ENCODE results near the gene LACTBL1. TPM values are rescaled to one million over a fixed set of nuclear protein-coding genes. Genes with fewer than 3 reads are reported as not detected.

Gene LACTBL1, protein sequence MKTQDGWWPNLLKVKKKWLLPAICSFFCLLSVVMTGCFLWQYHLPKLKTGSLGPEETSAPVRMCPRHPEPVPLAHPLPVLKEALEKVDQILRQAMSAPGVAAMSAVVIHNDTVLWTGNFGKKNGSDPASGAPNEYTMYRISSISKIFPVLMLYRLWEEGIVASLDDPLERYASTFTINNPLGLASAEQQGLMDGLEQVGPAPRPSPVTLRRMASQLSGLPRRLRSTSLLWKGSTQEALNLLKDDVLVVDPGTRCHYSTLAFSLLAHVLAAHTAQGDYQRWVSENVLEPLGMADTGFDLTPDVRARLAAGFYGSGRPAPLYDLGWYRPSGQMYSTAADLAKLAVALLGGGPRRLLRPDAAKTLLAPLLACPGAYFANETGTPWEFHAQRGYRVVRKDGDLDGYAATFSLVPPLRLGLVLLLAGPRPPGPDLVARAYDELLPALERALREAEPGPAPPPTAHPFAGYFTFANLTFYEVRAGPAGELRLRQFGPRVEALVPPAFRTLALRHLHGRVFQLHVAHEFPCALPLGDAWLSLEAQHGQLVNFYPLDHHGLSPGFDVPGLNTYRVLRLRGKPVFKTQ
- not detected for polyA plus RNA-seq (2013, experiment 1 of 2)
- polyA plus RNA-seq (2013, experiment 2 of 2): not detected

DNA sequence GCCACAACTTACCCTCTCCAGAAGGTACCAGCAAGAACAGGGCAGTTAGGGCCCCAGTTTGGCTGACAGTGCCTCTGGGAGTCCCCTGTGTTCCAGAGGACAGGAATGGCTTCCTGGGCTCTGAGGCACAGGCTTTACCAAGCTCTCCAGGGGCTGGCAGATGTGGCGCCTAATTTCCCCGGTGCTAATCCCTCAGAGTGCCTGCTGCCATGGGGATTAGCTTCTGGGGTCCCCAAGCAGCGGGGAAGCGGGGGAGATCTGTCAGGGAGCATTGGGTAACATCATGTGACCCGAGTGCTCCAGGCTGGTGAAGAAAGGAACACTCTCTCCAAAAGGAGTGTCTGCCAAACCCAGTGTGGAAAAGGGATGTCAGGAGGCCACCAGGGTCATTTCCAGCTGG lies at the start of gene LACTBL1:
Gene LACTBL1 (minus strand): TSS at position 107 of the 400 bp plus-strand sequence. CDS start 550 bp downstream, outside the sequence.
- 93% methylated on average over 5 of the region's 5 CpGs for WGBS
- H3K36me3 ChIP-seq (ENCODE audit: control insufficient read depth in 1 of 2, insufficient read depth in 2 of 2, low read depth in 1 of 2, low read length in 2 of 2): no peaks in the 10 kb centered on the region
- no peak within 1 kb of the TSS for H3K18ac ChIP-seq (ENCODE audit: low read depth in 1 of 2, low read length in 2 of 2)

GRCh38 chr1:23021834-23022233 lies 49.2 kb upstream of the LACTBL1 start:
- Histone ChIP-seq H4K8ac (ENCODE audit: low read length) (no peak overlapping the region), H3K4me2 (ENCODE audit: low read length, poor library complexity, severe bottlenecking) (no peak overlapping the region), H3K27ac (ENCODE audit: low read length, poor library complexity, severe bottlenecking) (no peak overlapping the region), H3K79me1 (replicated peaks; ENCODE audit: low read length, poor library complexity, severe bottlenecking) (no peaks in the 10 kb centered on the region), H3K36me3 (ENCODE audit: control insufficient read depth in 1 of 2, insufficient read depth in 2 of 2, low read depth in 1 of 2, low read length in 2 of 2) (no peaks in the 10 kb centered on the region), H2BK5ac (ENCODE audit: low read depth, low read length, poor library complexity, severe bottlenecking) (no peak overlapping the region), H3K4me3 (ENCODE audit: insufficient read depth in 1 of 2, low read depth in 1 of 2, low read length in 2 of 2) (peak overlapping the region in 1 of 2 experiments; percentile 98), H3K4me1 (ENCODE audit: control insufficient read depth, insufficient read depth, low read depth, low read length) (peaks cover 5% of the 10 kb centered on the region), H2BK12ac (ENCODE audit: low read length in 2 of 2) (no peak overlapping the region), H3K4ac (ENCODE audit: low read depth in 1 of 2, low read length in 2 of 2) (no peak overlapping the region), H3K18ac (ENCODE audit: low read depth in 1 of 2, low read length in 2 of 2) (no peak overlapping the region), H3K23ac (ENCODE audit: low read length in 2 of 2) (no peak overlapping the region), H2AFZ (ENCODE audit: low read depth, low read length) (no peak overlapping the region), H3K9ac (ENCODE audit: low read length) (no peak overlapping the region), H2BK15ac (ENCODE audit: low read depth, poor library complexity, severe bottlenecking) (no peak overlapping the region), H3K14ac (ENCODE audit: low read length in 2 of 2) (no peak overlapping the region), H4K91ac (ENCODE audit: low read length) (no peak overlapping the region), H2AK5ac (ENCODE audit: low read length, severe bottlenecking) (no peak overlapping the region), H3K27me3 (ENCODE audit: control insufficient read depth in 1 of 2, insufficient read depth in 1 of 2, low read length in 2 of 2) (no peaks in the 10 kb centered on the region), H2BK120ac (ENCODE audit: low read depth, low read length) (no peak overlapping the region), H3K9me3 (ENCODE audit: control insufficient read depth, low read length) (no peaks in the 10 kb centered on the region)
- DNase-seq: no peak
- 100% methylated on average over 1 of the region's 2 CpGs for WGBS

More for the DNA sequence above, at the start of gene LACTBL1:
- no peak for DNase-seq
- Histone ChIP-seq H3K9ac (ENCODE audit: low read length) (no peak within 1 kb of the TSS), H2BK120ac (ENCODE audit: low read depth, low read length) (no peak within 1 kb of the TSS), H2AFZ (ENCODE audit: low read depth, low read length) (no peak within 1 kb of the TSS), H2AK5ac (ENCODE audit: low read length, severe bottlenecking) (no peak within 1 kb of the TSS), H3K9me3 (ENCODE audit: control insufficient read depth, low read length) (no peaks in the 10 kb centered on the region), H2BK15ac (ENCODE audit: low read depth, poor library complexity, severe bottlenecking) (no peak within 1 kb of the TSS), H3K79me1 (replicated peaks; ENCODE audit: low read length, poor library complexity, severe bottlenecking) (no peaks in the 10 kb centered on the region), H3K27me3 (ENCODE audit: control insufficient read depth in 1 of 2, insufficient read depth in 1 of 2, low read length in 2 of 2) (peaks cover 28 to 52% of the 10 kb centered on the region in 2 experiments), H2BK12ac (ENCODE audit: low read length in 2 of 2) (no peak within 1 kb of the TSS), H4K91ac (ENCODE audit: low read length) (no peak within 1 kb of the TSS), H3K27ac (ENCODE audit: low read length, poor library complexity, severe bottlenecking) (no peak within 1 kb of the TSS), H2BK5ac (ENCODE audit: low read depth, low read length, poor library complexity, severe bottlenecking) (no peak within 1 kb of the TSS), H3K4me2 (ENCODE audit: low read length, poor library complexity, severe bottlenecking) (no peak within 1 kb of the TSS), H3K4me1 (ENCODE audit: control insufficient read depth, insufficient read depth, low read depth, low read length) (peaks cover 4% of the 10 kb centered on the region), H3K4me3 (ENCODE audit: insufficient read depth in 1 of 2, low read depth in 1 of 2, low read length in 2 of 2) (no peak within 1 kb of the TSS), H4K8ac (ENCODE audit: low read length) (no peak within 1 kb of the TSS), H3K14ac (ENCODE audit: low read length in 2 of 2) (no peak within 1 kb of the TSS), H3K4ac (ENCODE audit: low read depth in 1 of 2, low read length in 2 of 2) (no peak within 1 kb of the TSS), H3K23ac (ENCODE audit: low read length in 2 of 2) (no peak within 1 kb of the TSS)

- Histone ChIP-seq H3K23ac (ENCODE audit: low read length in 2 of 2) (no peak overlapping the region), H2BK12ac (ENCODE audit: low read length in 2 of 2) (no peak overlapping the region), H3K9me3 (ENCODE audit: control insufficient read depth, low read length) (no peaks in the 10 kb centered on the region), H3K18ac (ENCODE audit: low read depth in 1 of 2, low read length in 2 of 2) (no peak overlapping the region), H4K8ac (ENCODE audit: low read length) (no peak overlapping the region), H2BK5ac (ENCODE audit: low read depth, low read length, poor library complexity, severe bottlenecking) (no peak overlapping the region), H3K27ac (ENCODE audit: low read length, poor library complexity, severe bottlenecking) (peak overlapping the region; percentile 25), H3K4me3 (ENCODE audit: insufficient read depth in 1 of 2, low read depth in 1 of 2, low read length in 2 of 2) (peak overlapping the region in 1 of 2 experiments; percentile 98), H3K4me1 (ENCODE audit: control insufficient read depth, insufficient read depth, low read depth, low read length) (peaks cover 2% of the 10 kb centered on the region), H2BK15ac (ENCODE audit: low read depth, poor library complexity, severe bottlenecking) (no peak overlapping the region), H3K4ac (ENCODE audit: low read depth in 1 of 2, low read length in 2 of 2) (no peak overlapping the region), H2BK120ac (ENCODE audit: low read depth, low read length) (no peak overlapping the region), H3K9ac (ENCODE audit: low read length) (peak overlapping the region; percentile 89), H3K27me3 (ENCODE audit: control insufficient read depth in 1 of 2, insufficient read depth in 1 of 2, low read length in 2 of 2) (no peaks in the 10 kb centered on the region), H3K14ac (ENCODE audit: low read length in 2 of 2) (no peak overlapping the region), H2AK5ac (ENCODE audit: low read length, severe bottlenecking) (no peak overlapping the region), H3K4me2 (ENCODE audit: low read length, poor library complexity, severe bottlenecking) (peak overlapping the region; percentile 91), H3K79me1 (replicated peaks; ENCODE audit: low read length, poor library complexity, severe bottlenecking) (no peaks in the 10 kb centered on the region), H3K36me3 (ENCODE audit: control insufficient read depth in 1 of 2, insufficient read depth in 2 of 2, low read depth in 1 of 2, low read length in 2 of 2) (no peaks in the 10 kb centered on the region), H2AFZ (ENCODE audit: low read depth, low read length) (no peak overlapping the region), H4K91ac (ENCODE audit: low read length) (no peak overlapping the region)
- WGBS: 36% methylated on average over 3 of the region's 7 CpGs
- peak; percentile 26 for DNase-seq
Measured at GRCh38 chr1:23020706-23021405, 48.2 kb upstream of the LACTBL1 start.

Data from mesenchymal stem cell (in vitro differentiated cells and primary cell).